ACC112 (cell line): Measurements from ENCODE around the gene CAPZB.

Experiments
- H2AFZ ChIP-seq: fragments of 200-600 bp; sonication (generic); one replicate; pipeline ENCODE4 v1.6.0; 2017; ENCODE audit warnings: antibody characterized with exemption, low read length; ENCODE audit not compliant: unreplicated experiment
- H3K27ac ChIP-seq: fragments of 200-600 bp; sonication (generic); 2 replicates; pipeline ENCODE4 v1.5.1; 2014; ENCODE audit warnings: low read depth, mild to moderate bottlenecking, antibody characterized with exemption, low read length, moderate library complexity
- H3K27me3 ChIP-seq: fragments of 200-600 bp; sonication (generic); 2 replicates; pipeline ENCODE4 v1.6.1; 2014; ENCODE audit warnings: mild to moderate bottlenecking, antibody characterized with exemption, low read length, moderate library complexity, mixed read lengths; ENCODE audit not compliant: insufficient read depth
- H3K36me3 ChIP-seq: fragments of 200-600 bp; sonication (generic); 2 replicates; pipeline ENCODE4 v1.6.1; 2016; ENCODE audit warnings: mild to moderate bottlenecking, antibody characterized with exemption, low read length, moderate library complexity, mixed read lengths; ENCODE audit not compliant: insufficient read depth
- H3K4me1 ChIP-seq: fragments of 200-600 bp; sonication (generic); one replicate; pipeline ENCODE4 v1.6.1; 2016; ENCODE audit warnings: low read length, mixed read lengths; ENCODE audit not compliant: insufficient read depth, unreplicated experiment, control insufficient read depth
- H3K4me3 ChIP-seq: fragments of 200-600 bp; sonication (generic); 2 replicates; pipeline ENCODE4 v1.5.1; 2014; ENCODE audit warnings: mild to moderate bottlenecking, low read depth, low read length
- H3K79me2 ChIP-seq: fragments of 200-600 bp; sonication (generic); one replicate; pipeline ENCODE4 v1.6.0; 2016; ENCODE audit warnings: low read length; ENCODE audit not compliant: control insufficient read depth, unreplicated experiment, insufficient read depth

The CAPZB gene

DNA sequence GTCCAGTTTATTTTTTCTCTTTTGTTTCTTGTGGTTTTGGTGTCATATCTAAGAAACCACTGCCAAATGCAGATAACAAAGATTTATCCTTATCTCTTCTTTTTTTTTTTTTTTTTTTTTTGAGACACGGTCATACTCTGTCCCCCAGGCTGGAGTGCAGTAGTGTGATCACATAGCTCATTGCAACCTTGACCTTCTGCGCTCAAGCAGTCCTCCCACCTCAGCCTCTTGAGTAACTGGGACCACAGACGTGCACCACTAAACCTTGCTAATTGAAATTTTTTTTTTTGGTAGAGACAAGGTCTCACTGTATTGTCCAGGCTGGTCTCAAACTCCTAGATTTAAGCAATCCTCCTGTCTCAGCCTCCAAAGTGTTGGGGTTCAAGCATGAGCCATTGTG is 164.3 kb downstream of the CAPZB start:
- Histone ChIP-seq H3K79me2 (peaks cover 27% of the 10 kb centered on the region), H3K27me3 (no peaks in the 10 kb centered on the region), H3K36me3 (peaks cover 28% of the 10 kb centered on the region; the same call in 1 of the 2 replicates), H3K27ac (no peak overlapping the region), H3K4me3 (no peak overlapping the region), H3K4me1 (peaks cover 1% of the 10 kb centered on the region), H2AFZ (no peak overlapping the region)

DNA sequence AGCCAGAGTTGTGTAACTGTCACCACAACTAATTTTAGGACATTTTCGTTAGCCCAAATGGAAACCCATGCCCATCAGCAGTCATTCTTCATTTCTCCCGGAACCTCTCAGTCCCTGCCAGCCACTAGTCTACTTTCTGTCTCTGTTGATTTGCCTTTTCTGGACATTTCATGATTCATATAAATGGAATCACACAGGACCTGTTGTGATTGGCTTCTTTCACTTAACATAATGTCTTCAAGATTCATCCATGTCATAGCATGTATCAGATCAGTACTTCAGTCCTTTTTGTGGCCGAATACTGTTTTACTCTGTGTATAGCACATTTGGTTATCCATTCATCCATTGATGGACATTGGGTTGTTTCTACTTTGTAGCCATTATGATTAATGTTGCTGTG is 166.1 kb downstream of the CAPZB start:
- H2AFZ ChIP-seq, result no peak overlapping the region
- peaks cover 13% of the 10 kb centered on the region for H3K4me1 ChIP-seq
- no peak overlapping the region for H3K27ac ChIP-seq
- no peak overlapping the region for H3K4me3 ChIP-seq
- H3K27me3 ChIP-seq, result no peaks in the 10 kb centered on the region
- H3K79me2 ChIP-seq, result peaks cover 34% of the 10 kb centered on the region
- peaks cover 24% of the 10 kb centered on the region; the same call in 1 of the 2 replicates for H3K36me3 ChIP-seq

DNA sequence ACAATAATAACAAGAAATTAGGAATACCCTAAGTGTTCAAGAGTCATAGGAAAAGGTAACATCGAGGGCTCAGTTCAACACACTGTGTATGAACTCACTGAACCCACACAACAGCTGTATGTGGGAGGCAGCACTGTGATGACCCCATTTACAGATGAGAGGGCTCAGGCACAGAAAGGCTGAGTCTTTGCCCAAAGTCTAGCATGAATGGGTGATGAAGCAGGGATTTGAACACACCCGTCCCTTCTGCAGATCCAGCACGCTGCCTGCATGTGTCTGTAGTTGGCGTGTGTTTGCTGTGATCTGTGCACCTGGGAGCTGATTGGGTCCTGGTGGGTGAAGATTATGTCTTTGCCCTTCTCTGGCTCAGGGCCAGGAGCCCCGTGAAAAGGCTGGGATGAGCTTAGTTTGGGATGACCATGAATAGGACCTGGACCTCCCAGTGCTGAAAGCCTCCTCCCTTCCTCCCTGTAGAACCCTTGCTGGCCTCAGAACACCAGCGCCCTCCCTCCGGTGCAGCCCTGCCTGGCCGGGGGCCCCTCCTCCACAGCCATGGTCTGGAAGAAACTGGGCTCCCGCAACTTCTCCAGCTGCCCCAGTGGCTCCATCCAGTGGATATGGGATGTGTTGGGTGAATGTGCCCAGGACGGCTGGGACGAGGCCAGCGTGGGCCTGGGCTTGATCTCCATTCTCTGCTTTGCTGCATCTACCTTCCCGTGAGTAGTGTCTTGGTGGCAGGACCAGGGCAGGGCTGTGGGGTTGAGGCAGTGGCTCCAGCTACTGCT is 168.0 kb downstream of the CAPZB start:
- Histone ChIP-seq H3K27me3 (no peaks in the 10 kb centered on the region), H3K27ac (no peak overlapping the region), H2AFZ (no peak overlapping the region), H3K36me3 (peaks cover 16% of the 10 kb centered on the region; the same call in 1 of the 2 replicates), H3K79me2 (peaks cover 52% of the 10 kb centered on the region), H3K4me1 (peaks cover 21% of the 10 kb centered on the region), H3K4me3 (no peak overlapping the region)

DNA sequence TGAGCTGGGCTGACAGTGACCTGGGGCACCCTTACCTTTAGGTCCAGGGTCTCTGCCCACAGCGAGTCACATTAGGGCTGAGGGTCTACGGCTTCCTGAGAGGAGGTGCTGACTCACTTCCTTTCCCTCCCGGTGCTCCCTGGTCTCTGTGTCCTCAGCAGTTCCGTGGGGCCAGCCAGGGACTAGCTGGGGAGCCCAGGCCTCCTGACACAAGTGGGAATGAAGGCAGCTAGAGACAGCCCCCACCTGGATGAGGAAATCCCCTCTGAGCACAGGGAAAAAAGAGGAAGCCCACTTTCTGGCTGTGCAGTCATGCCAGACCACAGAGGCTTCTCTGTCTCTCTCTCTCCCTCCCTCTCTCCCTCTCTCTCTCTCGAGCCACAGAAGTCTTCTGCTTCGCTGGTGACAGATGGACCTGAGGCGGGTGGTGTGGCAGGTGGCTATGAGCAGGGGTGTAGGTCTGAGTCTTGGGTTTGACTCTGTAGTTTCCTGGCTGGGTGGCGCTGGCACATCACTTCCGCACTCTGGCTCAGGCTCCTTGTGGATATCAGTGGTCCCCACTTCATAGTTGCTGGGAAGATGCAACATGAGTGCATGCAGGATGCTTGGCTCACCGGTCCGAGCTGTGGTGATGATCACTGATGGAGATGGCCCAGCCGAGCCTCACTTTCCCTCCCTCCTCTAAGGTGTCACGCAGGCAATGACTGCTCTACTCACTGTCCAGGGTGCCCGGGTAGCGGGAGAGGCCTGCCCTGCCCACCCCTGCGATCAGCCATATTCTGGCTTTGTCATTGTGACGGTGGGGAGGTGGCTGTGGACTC is 169.8 kb downstream of the CAPZB start:
- peaks cover 26% of the 10 kb centered on the region for H3K4me1 ChIP-seq

DNA sequence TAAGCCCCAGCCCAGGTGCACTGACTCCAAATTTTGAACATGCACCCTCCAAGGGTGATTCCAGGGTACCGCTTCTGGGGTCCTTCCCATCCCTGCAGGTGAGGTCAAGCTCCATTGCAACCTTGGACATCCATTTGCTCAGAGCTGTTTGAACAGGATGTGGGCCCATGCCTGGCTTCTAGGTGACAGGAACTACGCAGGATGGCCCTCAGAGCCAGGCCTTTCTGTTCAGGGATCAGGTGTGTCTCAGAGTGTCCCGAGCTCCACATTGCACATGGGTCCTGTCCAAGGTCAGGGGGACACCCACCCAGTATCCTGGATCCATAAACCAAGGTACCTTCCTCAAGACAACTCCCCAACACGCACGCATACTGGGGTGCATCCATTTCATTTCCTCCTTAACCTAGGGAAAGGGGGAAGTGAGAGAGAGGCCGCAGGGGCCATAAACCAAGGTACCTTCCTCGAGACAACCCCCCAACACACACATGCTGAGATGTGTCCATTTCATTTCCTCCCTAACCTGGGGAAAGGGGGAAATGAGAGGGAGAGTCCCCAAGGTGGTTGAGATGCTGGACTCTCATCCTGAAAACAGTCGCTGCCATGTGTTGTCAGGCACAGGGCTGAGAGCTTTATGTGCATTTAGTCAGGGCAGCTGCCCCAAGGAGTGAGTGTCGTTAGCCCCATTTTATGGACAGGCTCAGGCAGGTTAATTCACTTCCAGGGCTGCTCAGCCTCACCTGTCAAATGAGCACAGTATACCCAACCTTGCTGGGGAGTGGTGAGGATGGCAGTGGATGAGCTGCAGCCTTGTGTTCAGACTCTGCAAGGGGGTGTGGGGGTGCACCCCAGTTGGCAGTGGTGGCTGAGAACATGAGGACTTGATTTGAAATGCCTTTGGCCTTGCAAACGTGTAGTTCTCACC is 171.1 kb downstream of the CAPZB start:
- Histone ChIP-seq H3K27me3 (no peaks in the 10 kb centered on the region), H3K36me3 (peaks cover 14% of the 10 kb centered on the region; the same call in 1 of the 2 replicates), H2AFZ (no peak overlapping the region), H3K79me2 (peaks cover 64% of the 10 kb centered on the region), H3K4me1 (peaks cover 38% of the 10 kb centered on the region), H3K4me3 (no peak overlapping the region), H3K27ac (no peak overlapping the region)

More for the DNA sequence above, 169.8 kb downstream of the CAPZB start:
- Histone ChIP-seq H3K4me3 (no peak overlapping the region), H3K27me3 (no peaks in the 10 kb centered on the region), H2AFZ (no peak overlapping the region), H3K27ac (peak overlapping the region; percentile 27; the same call in 1 of the 2 replicates), H3K36me3 (peaks cover 16% of the 10 kb centered on the region; the same call in 1 of the 2 replicates), H3K79me2 (peaks cover 59% of the 10 kb centered on the region)

DNA sequence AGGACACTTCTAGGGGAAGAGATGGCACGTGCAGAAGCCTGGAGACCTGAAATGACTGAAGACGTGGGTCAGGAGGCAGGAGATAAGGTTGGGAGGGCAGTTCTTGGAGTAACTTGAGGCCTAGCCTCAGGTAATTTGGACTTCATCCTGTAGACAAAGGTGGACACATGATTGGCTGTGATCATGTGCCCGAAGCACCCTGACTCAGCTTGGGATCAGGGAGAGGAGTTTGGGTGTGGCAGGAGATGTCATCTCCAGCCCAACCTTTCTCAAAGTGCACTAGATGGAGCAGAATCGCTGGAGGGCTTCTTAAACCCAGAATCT is 171.7 kb downstream of the CAPZB start:
- peaks cover 43% of the 10 kb centered on the region for H3K4me1 ChIP-seq
- H2AFZ ChIP-seq, result no peak overlapping the region
- peak overlapping the region; percentile 98 for H3K4me3 ChIP-seq
- H3K27me3 ChIP-seq, result no peaks in the 10 kb centered on the region
- peaks cover 65% of the 10 kb centered on the region for H3K79me2 ChIP-seq
- H3K36me3 ChIP-seq, result peaks cover 15% of the 10 kb centered on the region
- H3K27ac ChIP-seq, result no peak overlapping the region

DNA sequence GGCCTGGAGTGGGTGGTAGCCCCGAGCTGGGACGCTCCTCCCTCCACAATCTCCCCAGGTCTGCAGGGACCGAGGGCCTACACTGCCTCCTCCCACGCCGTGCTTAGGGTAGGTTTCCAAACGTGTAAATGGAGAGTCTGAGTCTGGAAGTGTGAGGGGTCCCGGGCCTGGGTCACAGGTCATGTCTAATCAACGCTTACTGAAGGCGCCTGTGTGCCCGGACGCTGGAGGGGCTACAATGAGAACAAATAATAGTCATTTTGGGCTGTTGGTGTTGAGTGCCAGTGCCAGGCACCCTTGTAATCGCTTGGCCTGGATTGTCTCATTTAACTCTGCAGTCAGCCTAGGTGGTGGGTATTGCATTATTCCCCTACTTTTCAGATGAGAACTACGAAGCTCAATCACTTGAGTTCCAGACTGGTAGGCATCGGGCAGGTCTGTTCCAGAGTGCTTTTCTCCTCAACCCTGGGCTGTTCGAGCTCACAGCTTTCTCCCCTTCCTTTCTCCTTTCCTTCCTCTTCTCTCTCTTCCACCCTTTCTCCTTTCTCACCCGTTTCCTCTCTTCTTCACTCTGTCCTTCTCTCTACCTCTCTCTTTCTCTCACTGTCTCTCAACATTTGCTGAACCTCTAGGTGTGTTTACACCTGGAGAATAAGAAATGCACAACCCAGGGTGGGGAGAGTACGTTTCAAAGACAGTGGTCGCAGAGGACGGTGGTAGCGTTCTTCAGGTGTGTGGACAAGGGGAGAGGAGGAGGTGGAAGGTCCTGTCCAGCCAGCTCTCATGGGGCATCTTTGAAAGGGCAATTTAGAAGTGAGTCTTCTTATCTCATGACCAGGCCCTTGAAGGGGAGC is 172.3 kb downstream of the CAPZB start:
- Histone ChIP-seq H3K4me1 (peaks cover 43% of the 10 kb centered on the region), H3K27me3 (no peaks in the 10 kb centered on the region), H3K4me3 (peak overlapping the region; percentile 98), H3K36me3 (peaks cover 14% of the 10 kb centered on the region), H2AFZ (no peak overlapping the region), H3K79me2 (peaks cover 67% of the 10 kb centered on the region), H3K27ac (peak overlapping the region; percentile 76)

DNA sequence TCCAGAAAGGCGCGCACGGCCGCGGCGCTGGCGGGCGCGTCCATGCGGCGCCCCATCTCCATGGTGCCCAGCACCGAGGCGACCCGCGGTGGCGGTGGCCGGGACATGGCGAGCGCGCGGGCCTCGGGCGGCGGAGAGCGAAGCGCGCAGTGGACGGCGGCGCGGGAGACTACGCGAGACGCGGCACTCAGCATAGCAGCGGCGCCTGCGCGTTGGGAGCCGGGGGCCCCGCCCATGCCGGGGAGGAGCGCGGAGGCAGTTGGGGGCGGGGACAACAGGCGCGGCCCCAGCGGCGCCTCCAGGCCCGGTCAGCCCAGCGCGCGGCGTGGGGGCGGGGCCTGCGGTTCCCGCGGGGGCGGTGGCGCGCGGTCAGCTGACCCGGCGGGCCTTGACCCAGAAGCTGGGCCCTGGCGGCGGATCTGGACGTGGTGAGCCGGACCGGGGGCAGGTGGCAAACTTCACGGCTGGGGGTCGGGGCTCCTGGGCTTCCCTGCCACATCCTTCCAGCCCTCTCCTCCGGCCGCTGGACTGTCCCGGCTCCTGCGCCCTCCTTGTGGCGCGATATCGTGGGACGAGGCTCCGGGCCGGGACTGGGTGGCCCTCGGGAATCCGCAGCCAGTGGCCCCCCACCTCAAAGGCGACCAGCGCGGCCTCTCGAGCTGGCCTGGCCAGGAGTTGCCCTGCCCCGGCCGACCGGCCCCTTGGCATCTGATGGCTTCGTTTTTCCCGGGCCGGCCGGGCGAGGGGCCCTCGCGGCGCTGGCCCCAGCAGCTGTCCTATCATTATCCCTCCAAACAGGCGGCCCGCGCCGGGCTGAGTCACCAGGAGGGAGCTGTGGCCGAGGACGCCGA is 173.2 kb downstream of the CAPZB start, which contains the start of the genes AKR7A2 and SLC66A1:
AKR7A2 (minus strand) TSS at position 214 of the 851 bp plus-strand sequence; CDS start at position 194, 20 bp downstream.
SLC66A1 (plus strand) TSS at position 396 of the 851 bp plus-strand sequence. CDS start 5,352 bp downstream, outside the sequence.
- peak within 1 kb of the TSS; percentile 81 for H2AFZ ChIP-seq
- H3K36me3 ChIP-seq, result peaks cover 9% of the 10 kb centered on the region
- H3K27me3 ChIP-seq, result no peaks in the 10 kb centered on the region
- peak within 1 kb of the TSS; percentile 76 for H3K27ac ChIP-seq
- peaks cover 60% of the 10 kb centered on the region for H3K79me2 ChIP-seq
- H3K4me1 ChIP-seq, result peaks cover 43% of the 10 kb centered on the region
- H3K4me3 ChIP-seq, result peak within 1 kb of the TSS; percentile 98

DNA sequence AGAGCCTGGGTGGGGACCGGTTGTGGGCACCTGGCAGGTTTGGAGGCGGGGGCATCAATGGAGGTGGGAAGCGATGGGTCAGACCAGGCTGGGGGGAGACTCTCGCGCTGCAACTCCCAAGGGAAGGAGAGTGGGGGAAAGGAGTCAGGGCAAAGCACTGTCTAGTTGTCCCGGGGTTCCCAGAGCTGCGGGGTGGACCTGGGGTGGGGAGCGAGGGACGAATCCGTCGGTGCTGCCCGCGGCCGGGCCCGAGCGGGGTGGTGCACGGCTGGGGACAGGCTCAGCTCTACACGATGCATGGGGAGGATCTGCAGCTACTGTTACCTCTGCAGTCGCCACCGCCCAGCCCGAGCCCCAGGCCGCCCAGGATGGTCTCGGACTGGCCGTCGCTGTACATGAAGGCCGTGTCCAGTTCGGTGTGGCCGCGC is 173.8 kb downstream of the CAPZB start:
- Histone ChIP-seq H3K79me2 (peaks cover 57% of the 10 kb centered on the region), H3K36me3 (peaks cover 6% of the 10 kb centered on the region), H3K4me3 (peak overlapping the region; percentile 98), H3K4me1 (peaks cover 43% of the 10 kb centered on the region), H2AFZ (peak overlapping the region; percentile 81), H3K27ac (peak overlapping the region; percentile 42; the same call in 1 of the 2 replicates), H3K27me3 (no peaks in the 10 kb centered on the region)
